ENCODE data around the gene HDDC2.

DNA sequence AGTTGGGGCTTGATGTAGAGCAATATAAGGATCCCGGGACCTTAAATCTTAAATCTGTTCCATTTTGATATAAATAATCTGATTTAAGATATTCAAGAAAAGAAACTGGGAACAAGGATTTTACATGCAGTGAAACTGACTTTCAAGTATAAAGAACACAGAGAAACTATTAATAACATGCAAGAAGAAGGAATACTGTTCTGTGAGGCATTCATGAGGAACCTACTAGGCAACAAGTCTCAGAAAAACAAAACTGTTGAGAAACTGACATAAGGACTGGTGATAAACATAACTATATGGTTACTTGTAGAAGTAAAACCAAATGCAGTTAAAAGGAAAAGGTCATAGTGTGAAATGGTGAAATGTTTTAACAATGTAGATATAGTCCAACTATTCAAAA is 15.8 kb downstream of the HDDC2 start:
- TF ChIP-seq POLR2AphosphoS5 (IDR thresholded peaks at IDR 0.05) = no peak
- TF ChIP-seq EP300 (IDR thresholded peaks at IDR 0.05) = no peak
- TF ChIP-seq, protein P1, sequence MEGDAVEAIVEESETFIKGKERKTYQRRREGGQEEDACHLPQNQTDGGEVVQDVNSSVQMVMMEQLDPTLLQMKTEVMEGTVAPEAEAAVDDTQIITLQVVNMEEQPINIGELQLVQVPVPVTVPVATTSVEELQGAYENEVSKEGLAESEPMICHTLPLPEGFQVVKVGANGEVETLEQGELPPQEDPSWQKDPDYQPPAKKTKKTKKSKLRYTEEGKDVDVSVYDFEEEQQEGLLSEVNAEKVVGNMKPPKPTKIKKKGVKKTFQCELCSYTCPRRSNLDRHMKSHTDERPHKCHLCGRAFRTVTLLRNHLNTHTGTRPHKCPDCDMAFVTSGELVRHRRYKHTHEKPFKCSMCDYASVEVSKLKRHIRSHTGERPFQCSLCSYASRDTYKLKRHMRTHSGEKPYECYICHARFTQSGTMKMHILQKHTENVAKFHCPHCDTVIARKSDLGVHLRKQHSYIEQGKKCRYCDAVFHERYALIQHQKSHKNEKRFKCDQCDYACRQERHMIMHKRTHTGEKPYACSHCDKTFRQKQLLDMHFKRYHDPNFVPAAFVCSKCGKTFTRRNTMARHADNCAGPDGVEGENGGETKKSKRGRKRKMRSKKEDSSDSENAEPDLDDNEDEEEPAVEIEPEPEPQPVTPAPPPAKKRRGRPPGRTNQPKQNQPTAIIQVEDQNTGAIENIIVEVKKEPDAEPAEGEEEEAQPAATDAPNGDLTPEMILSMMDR (IDR thresholded peaks at IDR 0.05) = no peak
